CD4-positive, alpha-beta T cell treated with Interleukin-15 for 1 hour (primary cell): ENCODE data around the gene MSLN.

Source experiments
- DNase-seq: peaks from one replicate; pipeline ENCODE4 v3.0.0-alpha.2; 2020

The MSLN gene

GRCh38 chr16:760545-761343 lies at the start of gene MSLN:
TSS of gene MSLN (plus strand) at chr16:760734. CDS start at chr16:762681, 1,947 bp downstream.
- no peak for DNase-seq

GRCh38 chr16:711084-711483 lies 49.5 kb upstream of the MSLN start:
- no peak for DNase-seq

- peak; percentile 78 for DNase-seq
Observed at GRCh38 chr16:711548-712320, 48.8 kb upstream of the MSLN start.

GRCh38 chr16:712740-713250 lies 47.7 kb upstream of the MSLN start:
- peak; percentile 41 for DNase-seq

GRCh38 chr16:714079-714478 lies 46.5 kb upstream of the MSLN start:
- no peak for DNase-seq

GRCh38 chr16:714558-715476 lies 45.7 kb upstream of the MSLN start, which contains the start of gene METRN:
TSS of gene METRN (plus strand) at chr16:715118. CDS start at chr16:715290, 172 bp downstream.
- DNase-seq, result peak; percentile 85

- no peak for DNase-seq
Observed at GRCh38 chr16:715477-716199, 44.9 kb upstream of the MSLN start.

GRCh38 chr16:716200-716568 lies 44.4 kb upstream of the MSLN start:
- DNase-seq, result no peak

GRCh38 chr16:716768-717325 lies 43.7 kb upstream of the MSLN start:
- DNase-seq, result no peak

GRCh38 chr16:717450-718245 lies 42.9 kb upstream of the MSLN start:
- DNase-seq, result no peak

- DNase-seq, result no peak
Observed at GRCh38 chr16:718389-718788, 42.1 kb upstream of the MSLN start.

GRCh38 chr16:718922-719321 lies 41.6 kb upstream of the MSLN start:
- no peak for DNase-seq

- no peak for DNase-seq
Observed at GRCh38 chr16:719815-720446, 40.6 kb upstream of the MSLN start.

GRCh38 chr16:720447-720989 lies 40.0 kb upstream of the MSLN start:
- DNase-seq, result no peak

- peak; percentile 85 for DNase-seq
Observed at GRCh38 chr16:720990-721764, 39.4 kb upstream of the MSLN start, which contains the start of gene ANTKMT. TSS of gene ANTKMT (plus strand) at chr16:721146. CDS start at chr16:721275, 129 bp downstream.

- no peak for DNase-seq
Observed at GRCh38 chr16:721765-722540, 38.6 kb upstream of the MSLN start.

- no peak for DNase-seq
Observed at GRCh38 chr16:722835-723633, 37.5 kb upstream of the MSLN start.
